Measurements from ENCODE around the gene CLCN4. TPM values are rescaled to one million over a fixed set of nuclear protein-coding genes. Genes with fewer than 3 reads are reported as not detected.

The CLCN4 gene
- total RNA-seq, 1 donor from 2014 or later = 8.0 TPM

- no peak for DNase-seq (ENCODE audit: low spot score)
These were observed 36.8 kb downstream of the CLCN4 start for GRCh38 chrX:10193587-10193986.

- DNase-seq (ENCODE audit: low spot score) = no peak
These were observed 38.6 kb downstream of the CLCN4 start for GRCh38 chrX:10195425-10195824.

DNA sequence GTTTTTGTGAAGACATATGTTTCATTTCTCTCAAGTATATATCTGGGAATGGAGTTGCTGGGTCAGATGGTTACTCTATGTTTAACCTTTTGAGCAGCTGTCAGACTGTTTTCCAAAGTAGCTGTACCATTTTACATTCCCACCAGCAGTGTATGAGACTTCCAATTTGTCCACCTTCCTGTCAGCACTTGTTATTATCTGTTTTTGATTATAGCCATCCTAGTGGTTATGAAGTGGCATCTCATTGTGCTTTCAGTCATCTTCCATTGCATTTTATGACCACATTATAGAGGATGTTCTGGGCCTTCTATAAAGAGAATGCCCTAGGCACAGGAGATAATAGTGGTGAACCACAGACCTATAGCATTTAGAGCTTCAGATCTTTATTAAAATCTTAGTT, 39.2 kb downstream of the CLCN4 start:
- no peak for DNase-seq (ENCODE audit: low spot score)

- DNase-seq (ENCODE audit: low spot score) = no peak
These were observed 40.8 kb downstream of the CLCN4 start for GRCh38 chrX:10197279-10198210.

GRCh38 chrX:10198254-10198653, 41.5 kb downstream of the CLCN4 start:
- DNase-seq (ENCODE audit: low spot score) = no peak

DNA sequence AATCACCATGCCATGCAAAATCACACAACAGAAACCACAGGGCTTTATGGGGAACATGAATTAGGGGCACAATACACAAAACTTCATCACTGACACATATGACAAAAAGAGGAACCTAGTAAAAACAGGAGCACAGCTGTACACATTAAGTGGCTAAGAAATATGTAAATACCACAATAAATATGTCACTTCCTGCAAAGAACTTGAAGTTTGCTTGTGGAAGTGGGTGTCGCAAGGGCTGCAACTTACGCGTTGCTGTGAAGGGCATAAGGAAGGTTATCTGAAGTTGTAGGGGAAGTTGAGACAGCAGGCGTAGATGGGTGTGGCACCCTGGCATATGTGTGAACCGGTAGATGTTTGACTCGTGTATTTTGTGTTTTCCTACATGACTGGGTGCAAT, 42.4 kb downstream of the CLCN4 start:
- no peak for DNase-seq (ENCODE audit: low spot score)

- no peak for DNase-seq (ENCODE audit: low spot score)
These were observed 46.8 kb downstream of the CLCN4 start for GRCh38 chrX:10203617-10204016.

GRCh38 chrX:10206317-10206716, 49.5 kb downstream of the CLCN4 start:
- no peak for DNase-seq (ENCODE audit: low spot score)

DNA sequence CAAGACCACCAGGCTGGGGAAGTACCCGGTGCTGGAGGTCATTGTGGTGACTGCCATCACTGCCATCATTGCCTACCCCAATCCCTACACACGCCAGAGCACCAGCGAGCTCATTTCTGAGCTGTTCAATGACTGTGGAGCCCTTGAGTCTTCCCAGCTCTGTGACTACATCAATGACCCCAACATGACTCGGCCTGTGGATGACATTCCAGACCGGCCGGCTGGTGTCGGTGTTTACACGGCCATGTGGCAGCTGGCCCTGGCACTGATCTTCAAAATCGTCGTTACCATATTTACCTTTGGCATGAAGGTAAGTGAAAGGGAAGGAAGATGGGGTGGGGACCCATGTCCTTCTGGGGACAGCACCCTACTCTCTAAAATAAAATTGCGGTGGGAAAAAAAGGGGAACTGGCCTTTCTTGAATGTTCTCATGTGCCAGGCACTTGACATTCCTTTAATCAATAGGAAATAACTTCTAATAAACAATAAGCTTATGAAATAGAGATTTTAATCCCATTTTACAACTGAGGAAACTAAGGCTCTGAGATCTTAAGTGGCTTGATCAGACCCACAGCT, 51.6 kb downstream of the CLCN4 start:
- DNase-seq (ENCODE audit: low spot score) = no peak

DNA sequence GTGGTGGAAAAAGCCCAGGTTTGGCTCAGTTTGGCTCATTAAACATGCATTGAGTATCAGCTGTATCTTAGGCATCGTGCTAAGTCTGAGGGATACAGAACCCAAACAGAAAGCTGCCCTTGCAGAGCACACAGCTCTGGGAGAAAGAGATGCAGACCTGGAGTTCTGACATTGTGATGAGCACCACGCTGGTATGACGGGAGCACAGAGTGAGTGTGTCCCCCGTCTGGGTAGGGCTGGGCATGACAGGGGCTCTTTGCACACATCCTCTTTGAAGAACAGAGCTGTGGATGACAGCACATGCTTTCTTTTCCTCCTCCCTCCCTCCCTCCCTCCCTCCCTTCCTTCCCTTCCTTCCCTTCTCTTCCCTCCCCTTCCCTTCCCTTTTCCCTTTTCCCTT, 52.2 kb downstream of the CLCN4 start:
- DNase-seq (ENCODE audit: low spot score) = no peak

DNA sequence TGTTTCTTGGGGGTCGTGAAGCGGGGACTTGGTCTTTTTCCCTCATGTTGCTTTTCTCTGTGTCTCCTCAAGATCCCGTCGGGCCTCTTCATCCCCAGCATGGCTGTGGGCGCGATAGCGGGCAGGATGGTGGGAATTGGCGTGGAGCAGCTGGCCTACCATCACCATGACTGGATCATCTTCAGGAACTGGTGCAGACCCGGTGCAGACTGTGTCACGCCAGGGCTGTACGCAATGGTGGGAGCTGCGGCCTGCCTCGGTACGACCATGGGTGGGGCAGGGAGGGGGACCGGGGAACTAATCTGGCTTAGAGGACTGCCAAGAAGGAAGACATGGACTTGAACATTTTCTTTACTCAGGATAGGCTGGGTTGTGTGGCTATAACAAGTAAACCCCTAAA, 55.6 kb downstream of the CLCN4 start:
- DNase-seq (ENCODE audit: low spot score) = no peak

- no peak for DNase-seq (ENCODE audit: low spot score)
These were observed 56.9 kb downstream of the CLCN4 start for GRCh38 chrX:10213716-10214115.

DNA sequence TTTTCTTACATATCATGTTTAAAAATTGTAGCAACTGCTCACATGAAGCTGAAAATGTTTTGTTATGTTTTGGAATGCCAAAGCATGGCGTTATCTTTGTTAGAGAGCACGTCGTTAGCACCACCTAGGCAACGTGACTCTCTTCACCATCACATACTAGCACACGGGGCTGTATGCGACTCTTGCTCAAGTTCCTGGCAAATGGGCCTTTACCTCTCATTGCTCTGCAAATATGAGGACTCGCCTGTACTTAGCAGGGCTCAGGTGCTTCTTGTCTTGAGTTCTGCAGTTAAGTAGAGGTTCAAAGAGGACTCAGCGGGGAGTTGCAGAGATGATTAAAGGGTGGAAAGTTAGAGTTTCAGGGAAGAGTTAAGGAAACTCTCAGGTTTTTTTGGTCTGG, 59.4 kb downstream of the CLCN4 start:
- no peak for DNase-seq (ENCODE audit: low spot score)

DNA sequence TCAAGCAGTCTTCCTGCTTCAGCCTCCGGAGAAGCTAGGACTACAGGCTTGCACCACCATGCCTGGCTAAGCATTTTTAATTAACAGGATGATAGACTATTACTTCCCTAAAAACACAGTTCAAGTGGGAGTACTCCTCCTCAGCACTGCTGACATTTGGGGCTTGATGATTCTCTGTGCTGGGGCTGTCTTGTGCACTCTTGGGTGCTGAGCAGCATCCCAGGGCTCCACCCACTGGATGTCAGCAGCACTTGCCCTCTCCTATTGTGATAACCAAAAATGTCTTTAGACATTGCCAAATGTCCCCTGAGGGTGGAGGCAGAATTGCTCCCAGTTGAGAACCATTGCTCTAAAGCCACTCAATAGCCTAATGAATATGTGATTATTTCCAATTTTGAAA, 60.4 kb downstream of the CLCN4 start:
- DNase-seq (ENCODE audit: low spot score) = no peak

DNA sequence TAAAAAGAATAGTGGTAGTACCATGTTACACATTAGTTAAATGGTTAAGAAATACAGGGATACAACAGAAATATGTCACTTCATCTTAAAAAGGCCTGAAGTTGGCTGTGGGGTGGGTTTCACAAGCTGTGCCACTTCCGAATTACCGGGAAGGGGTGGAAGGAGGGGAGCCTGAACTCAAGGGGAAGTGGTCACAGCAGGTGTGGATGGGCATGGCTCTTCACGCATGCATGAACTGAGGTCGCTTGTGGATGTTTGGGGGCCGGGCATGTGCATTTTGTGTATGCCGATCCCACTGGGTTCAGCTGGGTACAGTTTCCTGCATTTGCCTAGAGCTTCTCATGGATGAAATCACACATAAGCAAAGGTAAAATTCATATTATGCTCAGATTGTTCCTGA, 64.9 kb downstream of the CLCN4 start:
- DNase-seq (ENCODE audit: low spot score) = no peak

DNA sequence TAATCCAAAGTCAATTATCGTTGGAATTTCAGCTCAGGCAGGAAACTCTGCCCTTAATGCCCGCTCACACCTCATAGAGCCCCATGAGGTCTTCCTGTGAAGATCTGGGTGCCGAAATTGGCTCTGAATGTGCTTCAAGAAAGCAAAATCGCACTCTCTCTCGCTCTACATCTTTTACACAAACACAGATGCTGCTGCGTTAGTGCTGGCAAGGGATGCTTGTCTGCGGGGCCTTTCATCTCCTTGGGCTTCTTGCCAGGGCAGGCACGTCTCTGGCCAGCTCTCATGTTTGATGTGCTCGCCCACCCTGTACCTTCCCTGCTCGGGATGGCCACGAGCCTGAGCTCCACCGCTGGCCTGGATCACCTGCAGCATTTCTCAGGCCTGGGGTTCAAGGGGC, 66.5 kb downstream of the CLCN4 start:
- no peak for DNase-seq (ENCODE audit: low spot score)

DNA sequence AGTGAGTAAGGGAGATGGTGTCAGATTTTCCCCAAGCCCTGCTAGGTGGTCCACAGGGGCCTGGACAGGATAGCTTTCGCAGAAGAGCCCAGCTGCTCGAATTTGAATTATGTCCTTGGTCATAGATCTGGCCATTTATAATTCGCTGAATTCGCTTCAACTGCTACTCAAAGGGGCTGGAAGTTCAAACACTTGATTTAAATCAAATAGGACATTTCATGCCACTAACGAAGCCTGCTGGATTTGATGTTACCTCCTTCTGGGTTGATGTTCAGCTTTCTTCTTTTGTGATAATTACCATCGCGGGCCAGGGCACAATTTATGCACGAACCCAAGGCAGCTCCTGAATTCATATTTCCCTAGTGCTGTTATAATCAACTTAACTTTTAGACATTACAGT, 67.0 kb downstream of the CLCN4 start:
- DNase-seq (ENCODE audit: low spot score) = no peak

GRCh38 chrX:10230222-10230621, 73.4 kb downstream of the CLCN4 start:
- DNase-seq (ENCODE audit: low spot score) = no peak

- no peak for DNase-seq (ENCODE audit: low spot score)
These were observed 74.7 kb downstream of the CLCN4 start for GRCh38 chrX:10231461-10231860.

DNA sequence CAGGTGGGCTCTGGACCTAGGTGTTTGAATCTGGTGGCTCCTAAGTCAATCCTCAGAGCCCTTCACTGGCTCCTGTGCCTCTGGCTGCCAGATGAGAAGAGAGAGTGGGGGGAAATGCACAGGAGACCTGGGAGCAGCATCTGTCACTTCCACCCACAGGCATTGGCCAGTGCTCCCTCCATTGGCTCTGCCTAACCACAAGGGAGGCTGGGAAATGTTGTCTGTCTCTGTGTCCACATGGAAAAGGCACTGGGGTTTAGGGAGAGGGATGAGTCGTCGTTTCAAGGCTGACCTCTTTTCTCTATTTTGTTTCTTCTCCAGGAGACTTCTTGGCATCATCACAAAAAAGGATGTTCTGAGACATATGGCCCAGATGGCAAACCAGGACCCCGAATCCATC, 76.4 kb downstream of the CLCN4 start:
- DNase-seq (ENCODE audit: low spot score) = no peak

GRCh38 chrX:10233696-10234095, 76.9 kb downstream of the CLCN4 start:
- no peak for DNase-seq (ENCODE audit: low spot score)

DNA sequence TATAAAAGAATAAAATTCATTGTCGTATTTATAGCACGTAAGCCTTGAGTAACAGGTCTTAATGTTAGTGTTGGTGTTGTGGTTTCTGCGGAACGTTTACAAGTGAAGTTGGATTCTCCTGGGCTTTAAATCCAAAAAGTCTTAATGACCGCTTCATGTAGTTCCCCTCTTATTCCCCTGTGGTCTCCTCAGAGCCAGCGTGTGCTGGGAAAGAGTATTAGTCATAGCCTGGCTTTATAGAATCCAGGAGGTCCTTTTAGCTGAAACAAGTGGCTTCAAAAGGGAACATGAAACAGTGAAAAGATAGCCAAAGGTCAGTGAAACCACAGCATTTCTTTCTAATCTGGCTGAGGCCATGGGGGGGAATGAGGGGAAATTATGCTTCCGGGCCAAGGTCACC, 79.1 kb downstream of the CLCN4 start:
- no peak for DNase-seq (ENCODE audit: low spot score)

- no peak for DNase-seq (ENCODE audit: low spot score)
These were observed 80.5 kb downstream of the CLCN4 start for GRCh38 chrX:10237241-10237640.
